Measurements from ENCODE around the gene RAMACL. TPM values are rescaled to one million over a fixed set of nuclear protein-coding genes. Genes with fewer than 3 reads are reported as not detected.

RAMACL gene
- total RNA-seq, 2 donors from 2014 or later: 0.81 to 1.1 TPM

- no peak for DNase-seq
- no peak for ATAC-seq
Measured at GRCh38 chr6:166619912-166620311, 33.4 kb upstream of the RAMACL start.

DNA sequence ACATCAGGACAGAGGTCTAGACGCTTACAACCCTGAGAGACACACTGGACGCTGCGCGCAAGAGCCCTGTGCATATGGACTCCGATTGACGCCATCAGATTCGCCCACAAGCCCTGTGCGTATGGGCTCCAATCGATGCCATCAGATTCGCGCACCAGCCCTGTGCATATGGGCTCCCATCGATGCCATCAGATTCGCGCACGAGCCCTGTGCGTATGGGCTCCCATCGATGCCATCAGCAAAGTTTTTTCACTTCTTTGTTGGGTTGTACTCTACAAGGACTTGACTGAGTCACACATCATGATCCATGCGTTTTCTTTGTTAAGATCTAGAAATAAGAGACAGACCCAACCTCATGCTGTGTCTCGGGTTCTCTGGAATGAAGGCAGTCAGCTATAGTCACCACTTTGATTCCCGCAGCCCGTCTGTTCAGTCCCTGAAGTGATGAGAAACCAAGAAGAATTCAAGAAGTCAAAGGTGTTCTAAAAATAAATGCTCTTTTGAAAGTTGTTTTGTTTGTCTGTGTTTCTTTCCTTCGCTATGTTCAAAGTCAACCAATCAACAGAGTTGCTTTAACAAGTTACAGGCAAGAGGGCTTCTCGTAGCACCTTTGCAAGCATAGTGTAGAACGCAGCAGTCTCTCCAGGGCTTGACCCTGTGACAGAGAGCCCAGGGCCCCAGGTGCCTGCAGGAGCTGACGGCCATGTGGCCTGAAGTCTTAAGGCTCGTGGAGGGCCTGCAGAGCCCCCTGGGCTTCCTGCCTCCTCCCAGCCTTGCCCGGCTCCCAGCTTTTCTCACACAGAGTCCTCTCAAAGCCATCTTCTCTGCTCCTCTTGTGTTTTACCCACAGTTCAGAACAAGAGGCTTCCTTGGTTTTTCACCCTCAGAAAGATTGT is 32.6 kb upstream of the RAMACL start:
- no peak for DNase-seq
- intact Hi-C loops (cut with DNase I, micrococcal nuclease): no loop called here
- no peak for ATAC-seq

More at GRCh38 chr6:166619912-166620311, 33.4 kb upstream of the RAMACL start:
- intact Hi-C loops (cut with DNase I, micrococcal nuclease): no loop called here

DNA sequence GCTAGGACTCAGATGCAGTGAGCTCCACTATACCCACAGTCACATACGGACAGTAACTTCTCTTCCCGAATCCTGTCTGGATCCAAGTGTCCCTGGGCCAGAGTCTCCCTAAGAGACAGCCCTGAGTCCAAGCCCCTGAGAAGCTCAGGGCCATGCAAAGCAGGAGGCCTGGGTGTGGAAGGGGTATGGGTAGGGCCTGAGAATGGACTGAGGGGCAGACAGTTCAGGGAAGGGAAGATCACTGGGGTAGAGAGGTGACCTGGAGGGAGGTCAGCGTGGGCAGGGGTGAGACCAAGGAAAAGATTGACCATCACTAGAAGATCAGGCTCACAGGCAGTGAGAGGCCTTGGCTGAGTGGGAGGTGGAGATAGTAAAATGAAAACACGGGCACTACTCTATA is 31.8 kb upstream of the RAMACL start:
- DNase-seq (no peak), ATAC-seq (no peak)
- intact Hi-C loops (cut with DNase I, micrococcal nuclease): no loop called here

DNA sequence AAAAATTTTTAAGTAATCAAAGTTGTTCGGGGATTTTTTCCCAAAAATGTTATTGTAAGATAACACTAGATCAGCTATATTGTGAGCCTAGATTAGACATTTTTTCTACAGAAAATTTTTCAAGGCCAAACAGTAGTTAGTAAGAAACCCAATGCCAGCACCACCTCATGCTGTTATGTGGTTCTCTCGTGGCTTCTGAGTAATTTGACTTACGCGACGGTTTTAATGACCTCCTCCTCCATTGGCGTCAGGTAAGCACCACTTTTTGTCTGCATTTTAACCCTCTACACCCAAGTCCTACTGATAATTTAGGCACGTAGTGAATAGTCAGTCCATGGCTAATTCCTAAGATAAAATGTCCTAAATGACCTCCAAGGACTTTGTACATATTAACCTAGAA is 30.9 kb upstream of the RAMACL start:
- DNase-seq: no peak
- no peak for ATAC-seq
- intact Hi-C loops (cut with DNase I, micrococcal nuclease): no loop called here

- DNase-seq: no peak
- intact Hi-C loops (cut with DNase I, micrococcal nuclease): no loop called here
- ATAC-seq: no peak
Measured at GRCh38 chr6:166616261-166617238, 30.1 kb upstream of the RAMACL start.

DNA sequence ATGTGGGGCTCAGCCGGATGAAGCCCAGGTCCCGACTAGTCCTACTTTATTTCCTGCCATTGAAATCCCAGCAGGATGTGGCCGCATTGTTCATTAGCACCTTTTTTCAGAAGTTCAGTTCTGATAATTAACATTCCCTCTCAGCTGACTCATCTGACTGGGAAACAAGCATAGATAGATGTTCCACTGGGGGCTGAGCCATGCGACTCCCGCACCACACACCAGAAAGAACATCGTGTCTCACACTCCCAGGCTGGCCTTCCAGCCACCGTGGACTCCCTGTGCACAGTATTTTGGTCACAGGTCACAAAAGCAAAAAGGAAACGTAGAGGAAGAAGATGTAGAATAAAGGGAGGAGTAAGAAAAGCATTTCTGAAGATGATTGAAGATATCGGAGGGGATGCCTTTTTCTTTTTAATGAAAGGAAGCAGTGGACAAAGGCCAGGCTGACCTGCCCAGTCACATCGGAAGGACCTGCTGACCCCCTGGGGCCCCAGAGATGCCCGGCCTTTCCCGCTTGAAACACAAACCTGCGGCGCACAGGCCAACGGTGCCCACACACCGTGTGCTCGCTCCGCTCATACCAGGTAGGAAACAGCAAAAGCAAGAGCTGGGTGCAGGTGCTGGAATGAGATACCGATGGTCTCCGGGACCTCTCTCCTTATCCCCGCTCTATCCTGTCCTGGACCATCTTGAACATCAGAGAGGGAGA is 28.7 kb upstream of the RAMACL start:
- DNase-seq (no peak), ATAC-seq (no peak)

DNA sequence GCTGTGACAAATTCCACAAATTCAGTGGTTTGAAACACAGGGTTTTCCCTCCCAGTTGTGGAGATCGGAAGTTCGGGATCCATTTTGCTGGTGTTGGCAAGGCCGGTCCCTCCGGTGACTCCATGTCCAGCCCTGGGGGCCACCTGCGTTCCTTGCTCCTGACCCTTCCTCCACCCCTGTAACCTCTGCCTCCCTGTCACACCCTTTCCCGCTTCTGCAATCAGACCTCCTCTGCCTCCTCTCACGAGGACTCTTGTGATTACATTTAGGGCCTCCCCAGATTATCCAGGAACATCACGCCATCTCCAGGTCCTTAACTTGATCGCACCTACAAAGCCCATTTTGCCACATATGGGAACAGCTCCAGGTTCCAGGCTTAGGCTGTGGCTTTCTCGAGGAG is 28.1 kb upstream of the RAMACL start:
- ATAC-seq: no peak
- intact Hi-C loops (cut with DNase I, micrococcal nuclease): no loop called here
- DNase-seq: no peak

More for the DNA sequence above, 28.7 kb upstream of the RAMACL start:
- intact Hi-C loops (cut with DNase I, micrococcal nuclease): no loop called here

DNA sequence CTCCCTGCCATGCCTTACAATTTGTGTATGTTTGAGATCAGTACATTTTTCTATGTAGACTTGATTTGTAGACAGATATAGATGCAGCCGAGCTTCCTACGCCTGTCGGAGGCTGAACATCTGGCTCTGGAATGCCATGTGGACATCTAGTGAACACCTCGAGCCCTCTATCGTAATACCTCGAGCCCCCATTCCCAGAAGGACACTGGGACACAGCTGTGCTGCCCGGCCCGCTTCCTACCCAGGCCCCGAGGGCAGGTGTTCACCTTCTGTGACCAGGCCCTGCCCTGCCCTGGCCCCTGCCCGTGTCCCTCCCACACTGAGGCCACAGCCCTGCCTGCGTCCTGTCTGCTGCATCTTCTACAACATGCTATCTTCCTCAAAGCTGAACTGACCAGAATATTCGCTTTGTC is 27.7 kb upstream of the RAMACL start:
- DNase-seq: no peak
- no peak for ATAC-seq
- intact Hi-C loops (cut with DNase I, micrococcal nuclease): no loop called here

GRCh38 chr6:166613027-166613426 is 26.5 kb upstream of the RAMACL start:
- intact Hi-C loops (cut with DNase I, micrococcal nuclease): no loop called here
- DNase-seq: no peak
- no peak for ATAC-seq

GRCh38 chr6:166612471-166612881 is 26.0 kb upstream of the RAMACL start:
- intact Hi-C loops (cut with DNase I, micrococcal nuclease): no loop called here
- ATAC-seq: no peak
- no peak for DNase-seq

DNA sequence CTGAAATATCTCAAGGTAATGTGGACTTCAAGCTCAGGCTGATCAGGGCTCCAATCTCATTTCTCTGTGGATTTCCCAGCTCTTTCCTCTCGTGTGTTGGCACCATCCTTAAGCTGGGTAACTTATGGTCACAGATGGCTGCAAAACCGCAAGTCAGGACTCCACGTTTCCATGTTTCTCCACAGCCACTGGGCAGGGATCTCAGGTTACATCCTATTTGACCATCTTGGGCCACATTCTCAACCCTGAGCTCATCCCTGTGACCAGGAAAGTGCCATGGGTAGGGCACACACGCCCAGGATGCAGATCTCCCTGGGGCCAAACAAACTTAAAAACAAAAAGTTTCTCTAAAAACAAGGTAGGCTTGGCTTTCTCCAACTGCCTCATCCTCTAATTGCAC is 25.2 kb upstream of the RAMACL start:
- no peak for DNase-seq
- intact Hi-C loops (cut with DNase I, micrococcal nuclease): no loop called here

DNA sequence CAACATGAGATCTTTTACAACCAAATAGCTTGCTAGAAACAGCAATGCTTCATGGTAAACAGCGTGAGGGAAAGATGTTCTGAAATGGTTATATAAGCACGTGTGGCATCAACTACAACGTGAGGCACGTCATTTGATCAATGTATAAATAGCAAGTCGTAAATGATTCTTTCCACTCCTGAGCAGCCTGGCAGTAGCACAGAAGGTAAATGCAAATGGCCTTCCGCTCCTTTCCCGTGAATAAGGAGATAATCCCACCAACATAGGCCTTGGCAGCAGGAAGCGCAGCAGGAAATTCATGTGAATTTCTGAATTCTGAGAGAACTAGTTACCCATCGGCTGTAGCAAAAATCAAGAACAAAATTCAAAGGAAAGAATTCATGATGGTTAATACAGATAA is 23.6 kb upstream of the RAMACL start:
- DNase-seq (no peak), ATAC-seq (no peak)
- intact Hi-C loops (cut with DNase I, micrococcal nuclease): no loop called here

More for the DNA sequence above, 25.2 kb upstream of the RAMACL start:
- no peak for ATAC-seq

- DNase-seq: no peak
- intact Hi-C loops (cut with DNase I, micrococcal nuclease): no loop called here
- ATAC-seq: no peak
Measured at GRCh38 chr6:166608774-166609173, 22.3 kb upstream of the RAMACL start.

- intact Hi-C loops (cut with DNase I, micrococcal nuclease): no loop called here
- no peak for ATAC-seq
- no peak for DNase-seq
Measured at GRCh38 chr6:166605752-166606151, 19.3 kb upstream of the RAMACL start.

- DNase-seq (no peak), ATAC-seq (no peak)
- intact Hi-C loops (cut with DNase I, micrococcal nuclease): no loop called here
Measured at GRCh38 chr6:166604911-166605310, 18.4 kb upstream of the RAMACL start.

GRCh38 chr6:166604328-166604727 is 17.9 kb upstream of the RAMACL start:
- no peak for DNase-seq
- intact Hi-C loops (cut with DNase I, micrococcal nuclease): no loop called here
- ATAC-seq: no peak

GRCh38 chr6:166603043-166603690 is 16.7 kb upstream of the RAMACL start:
- intact Hi-C loops (cut with DNase I, micrococcal nuclease): no loop called here
- DNase-seq (no peak), ATAC-seq (no peak)

GRCh38 chr6:166601956-166602355 is 15.5 kb upstream of the RAMACL start:
- ATAC-seq (no peak), DNase-seq (no peak)
- intact Hi-C loops (cut with DNase I, micrococcal nuclease): no loop called here

DNA sequence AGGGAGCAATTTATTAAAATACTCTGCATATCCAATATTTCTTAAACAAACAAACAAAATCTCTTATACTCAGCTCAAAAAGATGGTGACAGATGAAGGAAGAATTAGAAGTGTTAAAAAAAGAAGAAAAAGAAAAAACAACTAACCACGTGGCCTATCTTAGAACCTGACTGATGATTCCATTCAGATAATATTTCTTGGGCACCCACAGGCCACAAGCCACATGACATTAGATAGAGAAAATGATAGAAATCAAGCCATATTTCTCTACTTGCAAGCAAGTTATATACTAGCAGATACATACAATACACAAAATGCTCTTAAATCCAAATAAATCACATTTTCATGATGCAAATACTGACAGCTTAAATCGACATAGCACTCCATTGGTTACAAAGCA is 14.5 kb upstream of the RAMACL start:
- DNase-seq (no peak), ATAC-seq (no peak)
- intact Hi-C loops (cut with DNase I, micrococcal nuclease): no loop called here

Data from left colon (tissue), 2 donors.